ENCODE results near the gene PKD2L2.

GRCh38 chr5:137954131-137954879 lies 65.0 kb downstream of the PKD2L2 start:
- no peak for TF ChIP-seq CTCF (optimal IDR thresholded peaks at IDR 0.05 in 1 of 3, IDR thresholded peaks at IDR 0.05 in 1 of 3, conservative IDR thresholded peaks at IDR 0.05 in 1 of 3; ENCODE audit: extremely low read depth in 1 of 3, insufficient read depth in 2 of 3, low read length in 3 of 3)
- TF ChIP-seq EZH2 (IDR thresholded peaks at IDR 0.05; ENCODE audit: low read length), result no peak

All from keratinocyte (primary cell).